OCI-LY3 (cell line): ENCODE measurements around the gene FLNB.

Experiments
- CTCF ChIP-seq: fragments of 200-600, 300-600 bp; sonication (generic); IDR thresholded peaks from 2 replicates; pipeline ENCODE4 v1.5.1; 2014; ENCODE audit warnings: antibody characterized with exemption, low read length, low read depth
- EZH2phosphoT487 ChIP-seq: fragments of 200-600 bp; shearing (Covaris generic); IDR thresholded peaks from 2 replicates; pipeline ENCODE4 v1.6.1; 2018; ENCODE audit warnings: antibody characterized with exemption, mixed run types, low read depth

DNA sequence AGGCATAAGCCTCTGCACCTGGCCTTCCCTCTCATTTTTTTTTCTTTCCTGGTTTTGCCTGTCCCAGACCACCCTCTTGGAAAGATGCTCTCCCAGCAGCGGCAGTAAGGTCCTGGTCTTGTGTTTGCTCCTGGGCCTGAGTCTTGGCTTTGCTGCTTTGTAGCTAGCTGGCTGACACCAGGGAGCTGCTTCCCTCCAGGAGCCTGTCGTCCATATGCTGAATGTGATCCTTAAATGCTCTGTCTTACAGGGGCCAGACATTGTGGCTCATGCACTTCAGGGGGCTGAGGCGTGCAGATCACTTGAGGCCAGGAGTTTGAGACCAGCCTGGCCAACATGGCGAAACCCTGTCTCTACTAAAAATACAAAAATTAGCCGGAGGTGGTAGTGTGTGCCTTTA lies 17.2 kb downstream of the FLNB start:
- TF ChIP-seq CTCF (no peak), EZH2phosphoT487 (no peak)
